PC-9 (cell line): ENCODE data around the gene PUM1. TPM values are rescaled to one million over a fixed set of nuclear protein-coding genes. Genes with fewer than 3 reads are reported as not detected.

Source experiments
- BruUV-seq: library from RNA; stranded (reverse); fragments of 400-500 nt; replicated peaks from 2 replicates; lab custom pipeline; 2021; lab: Mats Ljungman, UMichigan
- CTCF ChIA-PET: fragments of 300-600 bp; sonication (Branson Sonifier 250); formaldehyde crosslinking; loops from one replicate; lab custom pipeline; 2022; ENCODE audit warnings: antibody characterized with exemption; lab: Charles Lee
- POLR2A ChIA-PET: fragments of 300-600 bp; sonication (Branson Sonifier 250); formaldehyde crosslinking; loops from one replicate; lab custom pipeline; 2022; ENCODE audit warnings: antibody characterized with exemption; ENCODE audit not compliant: unreplicated experiment; lab: Charles Lee
- DNase-seq, 2 experiments: peaks; one replicate each; pipeline versions ENCODE4 v3.0.0 to v3.0.0-alpha.2; 2015 to 2022; ENCODE audit warnings: mixed read lengths in 1 of 2
- H2AFZ ChIP-seq: fragments of 200-600 bp; sonication (generic); 2 replicates; pipeline ENCODE4 v1.8.1; 2017; ENCODE audit warnings: antibody characterized with exemption
- H3F3A ChIP-seq: fragments of 200-600 bp; sonication (generic); 2 replicates; pipeline ENCODE4 v1.8.1; 2017; ENCODE audit warnings: antibody characterized with exemption, mild to moderate bottlenecking, low read depth; ENCODE audit not compliant: insufficient read depth
- H3K27ac ChIP-seq: fragments of 200-600 bp; sonication (generic); 2 replicates; pipeline ENCODE4 v1.6.1; 2016; ENCODE audit warnings: mixed run types
- H3K27me3 ChIP-seq: fragments of 200-600 bp; sonication (generic); 2 replicates; pipeline ENCODE4 v1.6.1; 2016; ENCODE audit warnings: low read depth, mixed run types; ENCODE audit not compliant: insufficient read depth
- H3K36me3 ChIP-seq: fragments of 200-600 bp; sonication (generic); 2 replicates; pipeline ENCODE4 v1.6.1; 2016; ENCODE audit warnings: low read depth, mixed run types
- H3K4me1 ChIP-seq: fragments of 200-600 bp; sonication (generic); replicated peaks from 2 replicates; pipeline ENCODE4 v1.6.1; 2016; ENCODE audit warnings: mixed run types; ENCODE audit not compliant: insufficient read depth
- H3K4me2 ChIP-seq: fragments of 200-600 bp; sonication (generic); 2 replicates; pipeline ENCODE4 v1.6.1; 2017; ENCODE audit warnings: mixed run types
- H3K4me3 ChIP-seq: fragments of 200-600 bp; sonication (generic); 2 replicates; pipeline ENCODE4 v1.6.1; 2016; ENCODE audit warnings: mixed run types
- H3K79me2 ChIP-seq: fragments of 200-600 bp; sonication (generic); 2 replicates; pipeline ENCODE4 v1.6.1; 2017; ENCODE audit warnings: low read depth, mixed run types
- H3K9me2 ChIP-seq: fragments of 200-600 bp; sonication (generic); 2 replicates; pipeline ENCODE4 v1.8.1; 2017; ENCODE audit warnings: mild to moderate bottlenecking; ENCODE audit not compliant: insufficient read depth
- H3K9me3 ChIP-seq: fragments of 200-600 bp; sonication (generic); 2 replicates; pipeline ENCODE4 v1.8.1; 2016; ENCODE audit warnings: low read depth; ENCODE audit not compliant: insufficient read depth
- H4K20me1 ChIP-seq: fragments of 200-600 bp; sonication (generic); 2 replicates; pipeline ENCODE4 v1.8.1; 2017; ENCODE audit not compliant: insufficient read depth
- EZH2 ChIP-seq: fragments of 200-600 bp; sonication (generic); IDR thresholded peaks from 2 replicates; pipeline ENCODE4 v1.8.0; 2017; ENCODE audit warnings: antibody characterized with exemption, low read depth
- intact Hi-C: fragments of 100-400 bp; cut with micrococcal nuclease; formaldehyde crosslinking; loops from one replicate; pipeline ENCODE4 v1.10.0; 2022; ENCODE audit not compliant: unreplicated experiment
- total RNA-seq: library from RNA; stranded (reverse); gene quantifications from 2 replicates; pipeline ENCODE4 v1.2.3, GENCODE V29; 2021
- TF ChIP-seq, protein P1 (sequence below): fragments of 200-600 bp; sonication (generic); conservative IDR thresholded peaks from 2 replicates; pipeline ENCODE4 v1.6.1; 2017; ENCODE audit warnings: mixed run types, antibody characterized with exemption, mild to moderate bottlenecking, moderate library complexity

PUM1 gene
- total RNA-seq, 1 experiment from 2014 or later, result 117 TPM

DNA sequence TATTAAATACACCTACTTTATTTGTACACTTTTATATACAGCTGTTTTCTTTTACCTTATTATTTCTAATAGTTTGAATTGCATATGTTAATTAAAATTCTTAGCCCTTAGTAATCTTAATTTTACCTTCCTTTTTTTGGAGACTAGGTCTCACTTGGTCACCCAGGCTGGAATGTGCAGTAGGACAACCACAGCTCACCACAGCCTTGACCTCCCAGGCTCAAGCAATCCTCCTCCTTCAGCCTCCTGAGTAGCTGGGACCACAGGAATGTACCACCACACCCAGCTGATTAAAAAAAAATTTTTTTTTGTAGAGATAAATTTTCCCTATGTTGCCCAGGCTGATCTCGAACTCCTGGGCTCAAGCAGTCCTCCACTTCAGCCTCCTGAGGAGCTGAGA lies 141.9 kb downstream of the PUM1 start:
- no peak for DNase-seq
- H3K4me2 ChIP-seq, result no peak overlapping the region
- no peaks in the 10 kb centered on the region for H3K79me2 ChIP-seq
- H3K27me3 ChIP-seq, result no peaks in the 10 kb centered on the region
- no peaks in the 10 kb centered on the region for H4K20me1 ChIP-seq
- H3K27ac ChIP-seq, result no peak overlapping the region
- H3F3A ChIP-seq, result no peaks in the 10 kb centered on the region
- no peaks in the 10 kb centered on the region for H3K4me1 ChIP-seq
- POLR2A ChIA-PET, result interaction anchor here (0.6 kb wide), 2 partner anchors 34 to 422 kb away, joined by 3 read pairs; no protein-coding TSS in a partner anchor
- BruUV-seq, result no TSS peak
- CTCF ChIA-PET, result no interaction called here
- H3K4me3 ChIP-seq, result no peak overlapping the region
- H3K9me2 ChIP-seq, result no peaks in the 10 kb centered on the region
- intact Hi-C loops, result no loop called here
- TF ChIP-seq, protein P1, sequence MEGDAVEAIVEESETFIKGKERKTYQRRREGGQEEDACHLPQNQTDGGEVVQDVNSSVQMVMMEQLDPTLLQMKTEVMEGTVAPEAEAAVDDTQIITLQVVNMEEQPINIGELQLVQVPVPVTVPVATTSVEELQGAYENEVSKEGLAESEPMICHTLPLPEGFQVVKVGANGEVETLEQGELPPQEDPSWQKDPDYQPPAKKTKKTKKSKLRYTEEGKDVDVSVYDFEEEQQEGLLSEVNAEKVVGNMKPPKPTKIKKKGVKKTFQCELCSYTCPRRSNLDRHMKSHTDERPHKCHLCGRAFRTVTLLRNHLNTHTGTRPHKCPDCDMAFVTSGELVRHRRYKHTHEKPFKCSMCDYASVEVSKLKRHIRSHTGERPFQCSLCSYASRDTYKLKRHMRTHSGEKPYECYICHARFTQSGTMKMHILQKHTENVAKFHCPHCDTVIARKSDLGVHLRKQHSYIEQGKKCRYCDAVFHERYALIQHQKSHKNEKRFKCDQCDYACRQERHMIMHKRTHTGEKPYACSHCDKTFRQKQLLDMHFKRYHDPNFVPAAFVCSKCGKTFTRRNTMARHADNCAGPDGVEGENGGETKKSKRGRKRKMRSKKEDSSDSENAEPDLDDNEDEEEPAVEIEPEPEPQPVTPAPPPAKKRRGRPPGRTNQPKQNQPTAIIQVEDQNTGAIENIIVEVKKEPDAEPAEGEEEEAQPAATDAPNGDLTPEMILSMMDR, result no peak
- no peak for TF ChIP-seq EZH2
- H3K36me3 ChIP-seq, result no peaks in the 10 kb centered on the region
- no peak overlapping the region for H2AFZ ChIP-seq
- no peaks in the 10 kb centered on the region for H3K9me3 ChIP-seq

GRCh38 chr1:30920827-30921226 lies 144.7 kb downstream of the PUM1 start:
- H3K9me2 ChIP-seq, result no peaks in the 10 kb centered on the region
- no peaks in the 10 kb centered on the region for H3K36me3 ChIP-seq
- BruUV-seq, result no TSS peak
- no peak overlapping the region for H2AFZ ChIP-seq
- H3K79me2 ChIP-seq, result no peaks in the 10 kb centered on the region
- no peaks in the 10 kb centered on the region for H3K27me3 ChIP-seq
- TF ChIP-seq EZH2, result no peak
- TF ChIP-seq, protein P1, result no peak
- intact Hi-C loops, result no loop called here
- ChIA-PET POLR2A (interaction anchor here (0.6 kb wide), 1 partner anchor 393 kb away, joined by 3 read pairs; no protein-coding TSS in a partner anchor), CTCF (no interaction called here)
- DNase-seq, result no peak
- no peak overlapping the region for H3K4me2 ChIP-seq
- H3K27ac ChIP-seq, result no peak overlapping the region
- H3K4me1 ChIP-seq, result no peaks in the 10 kb centered on the region
- no peaks in the 10 kb centered on the region for H3K9me3 ChIP-seq
- no peak overlapping the region for H3K4me3 ChIP-seq
- H3F3A ChIP-seq, result no peaks in the 10 kb centered on the region
- H4K20me1 ChIP-seq, result no peaks in the 10 kb centered on the region

DNA sequence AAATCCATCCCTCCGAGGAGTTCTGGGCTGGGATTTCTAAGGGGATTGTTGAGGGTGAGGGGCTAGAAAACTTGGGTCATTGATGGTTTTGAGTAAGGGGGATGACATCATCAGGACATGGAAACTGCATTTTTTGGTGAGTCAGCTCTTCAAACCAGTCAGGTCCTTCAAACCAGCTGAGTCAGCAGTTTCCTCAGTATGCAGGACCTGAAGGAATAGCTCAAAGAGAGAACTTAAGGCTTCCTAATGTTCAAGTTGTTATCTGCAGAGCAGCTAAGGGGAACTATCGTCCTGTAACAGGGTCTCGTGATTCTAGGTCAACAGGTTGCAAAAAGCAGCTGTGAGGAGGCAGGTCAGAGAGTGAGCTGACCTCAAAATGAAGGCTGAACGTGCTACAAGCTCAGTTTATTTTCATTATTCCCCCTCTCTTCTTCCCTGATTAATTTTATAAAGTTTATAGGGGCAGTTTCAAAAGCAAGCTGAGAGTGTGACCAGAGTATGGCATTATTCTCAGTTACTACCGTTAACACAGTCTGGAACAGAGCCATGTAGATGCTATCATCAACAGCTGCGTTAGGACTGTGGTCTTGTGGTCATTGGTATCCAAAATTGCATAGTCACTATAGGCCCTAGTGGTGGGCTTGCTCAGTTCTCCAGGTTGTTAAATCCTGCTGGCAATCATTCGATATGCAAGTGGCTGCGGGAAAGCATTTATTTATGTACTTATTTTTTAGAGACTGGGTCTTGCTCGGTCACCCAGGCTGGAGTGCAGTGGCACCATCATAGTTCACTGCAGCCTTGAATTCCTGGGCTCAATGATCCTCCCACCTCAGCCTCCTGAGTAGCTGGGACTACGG lies 146.3 kb downstream of the PUM1 start:
- Histone ChIP-seq H3K79me2 (no peaks in the 10 kb centered on the region), H3K4me3 (no peak overlapping the region), H3K9me2 (no peaks in the 10 kb centered on the region), H4K20me1 (no peaks in the 10 kb centered on the region), H3K27me3 (no peaks in the 10 kb centered on the region), H3K27ac (no peak overlapping the region), H3F3A (no peaks in the 10 kb centered on the region), H3K36me3 (no peaks in the 10 kb centered on the region), H3K4me1 (no peaks in the 10 kb centered on the region), H2AFZ (no peak overlapping the region), H3K9me3 (no peaks in the 10 kb centered on the region), H3K4me2 (no peak overlapping the region)
- intact Hi-C loops, result no loop called here
- no TSS peak for BruUV-seq
- CTCF ChIA-PET, result interaction anchor here (0.7 to 0.8 kb wide), 2 partner anchors 9 kb away, joined by 3 read pairs; no protein-coding TSS in a partner anchor
- POLR2A ChIA-PET, result interaction anchor here (0.5 kb wide), 1 partner anchor 1576 kb away, joined by 3 read pairs; no protein-coding TSS in a partner anchor
- DNase-seq, result no peak
- TF ChIP-seq, protein P1, result no peak
- no peak for TF ChIP-seq EZH2
